ENCODE measurements around the gene MED19.

DNA sequence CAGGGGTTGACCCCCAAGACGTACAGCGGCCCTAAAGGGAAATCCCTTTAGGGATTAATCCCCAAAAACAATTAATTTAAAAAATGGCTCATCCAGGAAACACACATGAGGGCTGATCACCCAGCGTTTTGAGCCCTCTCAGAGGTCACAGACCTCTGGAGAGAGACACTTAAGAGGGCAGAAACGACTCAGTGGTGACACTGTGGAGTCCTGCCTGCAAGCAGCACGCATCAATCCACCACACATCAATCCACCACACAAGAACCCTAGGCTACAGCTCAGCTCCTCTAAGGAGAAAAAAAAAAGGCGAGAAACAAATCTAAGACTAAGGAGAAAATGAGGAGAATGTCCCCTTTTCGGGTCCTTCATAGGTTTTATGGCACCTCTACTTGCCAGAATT, 16.8 kb upstream of the MED19 start:
- TF ChIP-seq CTCF (IDR thresholded peaks at IDR 0.05) (no peak), EP300 (IDR thresholded peaks at IDR 0.05) (no peak), POLR2A (IDR thresholded peaks at IDR 0.05; ENCODE audit: low read depth) (no peak)

All from esophagus muscularis mucosa (tissue), 4 donors.